ENCODE measurements around the gene SAMD11.

SAMD11 gene

DNA sequence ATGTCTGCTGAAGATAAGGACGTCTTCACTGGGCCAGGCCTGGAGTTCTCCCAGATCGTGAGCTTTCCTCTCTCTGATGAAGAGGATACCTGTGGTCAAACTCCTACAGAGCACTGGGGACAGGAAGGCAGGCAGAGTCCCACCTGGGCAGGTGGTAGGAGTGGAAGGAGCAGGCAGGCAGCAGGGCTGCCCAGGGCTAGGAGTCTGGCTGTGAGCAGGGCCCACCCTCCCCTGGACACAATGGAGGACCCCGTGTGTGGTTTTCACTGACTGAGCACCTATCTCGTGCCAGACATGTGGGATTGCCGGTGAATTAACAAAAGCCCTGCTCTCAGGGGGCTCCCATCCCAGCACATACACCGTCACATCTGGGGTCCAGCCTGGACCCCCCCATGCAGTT lies 4.9 kb upstream of the SAMD11 start:
- DNase-seq, result no peak

DNA sequence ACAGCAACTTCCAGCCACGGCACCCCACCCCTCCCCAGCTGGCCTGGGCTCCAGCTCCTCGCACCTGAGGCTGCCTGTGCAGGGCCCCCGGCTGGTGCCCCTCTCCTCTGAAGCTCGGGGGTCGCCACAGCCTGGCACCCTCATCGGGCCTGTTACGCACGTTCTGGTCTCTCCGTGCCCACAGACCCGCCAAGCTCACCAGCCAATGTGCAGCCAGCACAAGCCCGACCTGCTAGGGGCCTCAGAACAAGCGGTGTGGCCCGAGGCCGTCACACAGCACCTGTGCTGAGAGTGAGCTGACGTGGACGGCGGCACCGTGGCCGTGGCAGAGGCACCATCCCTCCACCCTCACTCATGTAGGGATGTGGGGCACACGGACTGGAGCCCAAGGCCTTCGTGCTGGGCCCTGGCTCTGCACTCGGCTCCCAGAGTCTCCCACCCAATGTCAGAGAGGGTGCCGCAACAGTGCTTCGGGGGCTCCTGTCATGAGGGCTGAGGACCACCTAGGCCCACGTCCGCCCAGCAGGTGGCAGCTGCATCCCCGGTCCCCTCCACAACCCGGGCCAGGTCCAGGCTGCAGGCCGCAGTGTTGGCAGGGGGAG lies 4.4 kb upstream of the SAMD11 start:
- DNase-seq, result no peak

GRCh38 chr1:920010-920409 lies 3.7 kb upstream of the SAMD11 start:
- no peak for DNase-seq

DNA sequence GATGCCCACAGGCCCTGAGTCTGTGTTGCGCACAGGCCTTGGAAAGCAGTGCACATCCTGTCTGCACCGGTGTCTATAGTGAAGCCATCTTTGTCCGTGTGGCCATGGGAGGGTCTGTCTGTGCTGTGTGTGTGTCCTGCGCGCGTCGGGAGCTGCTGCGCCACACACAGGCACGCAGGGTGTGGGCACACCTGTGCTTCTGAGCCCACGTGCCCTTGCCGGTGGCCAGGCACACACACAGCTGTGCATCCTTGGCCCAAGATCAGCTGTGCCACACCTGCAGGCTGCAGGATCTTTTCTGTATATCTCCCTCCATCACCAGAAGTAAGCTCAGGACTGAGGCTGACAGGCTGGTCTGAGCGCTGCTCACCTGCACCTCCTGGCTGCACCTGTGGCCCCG lies 3.2 kb upstream of the SAMD11 start:
- no peak for DNase-seq

DNA sequence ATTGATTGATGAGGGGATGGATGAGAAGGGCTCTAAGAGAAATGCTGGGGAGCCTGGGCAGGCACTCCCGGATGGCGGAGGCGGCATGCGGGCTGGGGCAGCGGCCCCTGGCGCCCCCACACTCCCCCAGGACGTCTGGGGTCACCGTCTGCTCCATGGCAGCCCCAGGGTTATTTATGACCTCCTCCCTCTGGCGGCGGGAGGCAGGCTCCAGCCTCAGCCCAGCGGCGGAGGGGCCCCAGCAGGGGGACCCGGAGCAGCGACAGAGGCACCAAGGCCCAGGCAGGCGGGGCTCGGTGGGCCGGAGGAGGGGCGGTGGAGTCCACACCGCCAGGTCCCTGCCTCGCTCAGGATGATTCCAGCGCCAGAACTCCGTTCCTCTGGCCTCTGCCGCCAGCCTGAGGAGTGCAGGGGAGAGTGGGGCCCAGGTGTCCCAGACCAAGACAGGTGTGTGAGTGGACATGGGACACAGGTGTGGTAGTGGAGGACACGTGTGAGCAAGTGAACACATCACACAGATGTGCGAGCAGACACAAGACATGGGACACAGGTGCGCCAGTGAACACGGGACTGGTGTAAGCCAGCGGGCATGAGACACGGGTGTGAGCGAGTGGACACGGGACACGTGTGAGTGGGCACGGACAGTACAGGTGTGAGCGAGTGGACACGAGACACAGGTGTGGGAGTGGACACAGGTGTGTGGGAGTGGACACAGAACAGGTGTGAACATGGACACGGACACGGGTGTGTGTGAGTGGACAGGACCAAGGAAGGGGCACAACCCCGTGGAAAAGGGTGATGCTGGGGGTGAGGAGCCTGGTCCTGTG lies 2.5 kb upstream of the SAMD11 start:
- DNase-seq, result peak in 2 of 5 donors; percentile 21 to 32

- no peak for DNase-seq
Observed at GRCh38 chr1:923991-924655, 400 bp downstream of the SAMD11 start.

DNA sequence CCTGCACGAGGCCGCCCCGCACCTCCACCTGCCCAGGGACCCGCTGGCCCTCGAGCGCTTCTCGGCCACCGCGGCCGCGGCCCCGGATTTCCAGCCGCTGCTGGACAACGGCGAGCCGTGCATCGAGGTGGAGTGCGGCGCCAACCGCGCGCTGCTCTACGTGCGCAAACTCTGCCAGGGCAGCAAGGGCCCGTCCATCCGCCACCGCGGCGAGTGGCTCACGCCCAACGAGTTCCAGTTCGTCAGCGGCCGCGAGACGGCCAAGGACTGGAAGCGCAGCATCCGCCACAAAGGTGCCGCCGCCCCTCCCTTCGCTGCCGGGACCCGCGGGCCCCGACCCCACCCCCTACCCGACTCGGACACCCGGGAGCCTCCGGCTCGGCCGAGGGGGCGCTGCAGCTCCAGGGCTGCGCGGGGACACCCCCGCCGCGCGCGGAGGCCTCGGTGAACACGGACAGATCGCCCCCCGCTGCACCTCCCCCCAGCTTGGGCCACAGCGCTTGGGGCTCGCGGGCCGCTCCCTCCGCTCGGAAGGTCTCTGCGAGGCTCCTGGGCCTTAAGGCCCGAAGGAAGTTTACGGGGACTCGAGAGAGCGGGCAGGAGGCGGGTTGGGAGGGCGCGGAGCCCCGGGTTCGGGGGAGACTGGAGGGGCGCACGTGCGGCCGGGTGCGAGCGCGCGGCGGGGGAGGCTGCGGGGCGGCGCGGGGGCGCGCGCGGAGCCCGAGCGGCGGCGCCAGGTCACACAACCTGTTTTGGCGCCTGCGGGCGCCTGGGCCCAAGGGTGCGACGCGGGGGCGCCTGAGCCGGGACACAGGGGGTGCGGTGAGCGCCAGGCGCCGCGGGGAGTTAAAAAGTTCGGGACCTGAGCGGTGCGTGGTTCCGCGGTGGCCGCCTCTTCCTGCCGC lies 1.2 kb downstream of the SAMD11 start:
- DNase-seq, result no peak

GRCh38 chr1:925561-926421 lies 2.1 kb downstream of the SAMD11 start:
- DNase-seq, result no peak

GRCh38 chr1:927234-927633 lies 3.5 kb downstream of the SAMD11 start:
- DNase-seq, result no peak

DNA sequence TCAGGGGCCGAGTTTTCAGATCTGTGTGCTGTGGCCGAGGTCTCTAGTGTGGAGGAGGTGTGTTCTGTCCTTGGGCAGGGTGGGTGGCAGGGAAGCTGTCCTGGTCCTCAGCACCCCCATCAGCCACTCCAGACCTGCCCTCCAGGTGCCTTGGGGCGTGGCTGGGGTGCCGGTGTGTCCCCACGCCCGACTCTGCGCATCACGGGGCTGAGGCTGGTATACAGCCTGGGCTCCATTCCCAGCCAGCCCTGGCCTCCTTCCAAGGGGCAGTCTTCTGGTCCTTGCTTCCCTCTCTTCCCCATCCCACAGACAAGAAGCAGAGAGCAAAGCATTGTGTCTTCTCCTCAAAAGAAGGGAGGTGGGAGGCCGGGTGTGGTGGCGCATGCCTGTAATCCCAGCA lies 4.0 kb downstream of the SAMD11 start:
- no peak for DNase-seq

- no peak for DNase-seq
Observed at GRCh38 chr1:928825-929661, 5.3 kb downstream of the SAMD11 start.

DNA sequence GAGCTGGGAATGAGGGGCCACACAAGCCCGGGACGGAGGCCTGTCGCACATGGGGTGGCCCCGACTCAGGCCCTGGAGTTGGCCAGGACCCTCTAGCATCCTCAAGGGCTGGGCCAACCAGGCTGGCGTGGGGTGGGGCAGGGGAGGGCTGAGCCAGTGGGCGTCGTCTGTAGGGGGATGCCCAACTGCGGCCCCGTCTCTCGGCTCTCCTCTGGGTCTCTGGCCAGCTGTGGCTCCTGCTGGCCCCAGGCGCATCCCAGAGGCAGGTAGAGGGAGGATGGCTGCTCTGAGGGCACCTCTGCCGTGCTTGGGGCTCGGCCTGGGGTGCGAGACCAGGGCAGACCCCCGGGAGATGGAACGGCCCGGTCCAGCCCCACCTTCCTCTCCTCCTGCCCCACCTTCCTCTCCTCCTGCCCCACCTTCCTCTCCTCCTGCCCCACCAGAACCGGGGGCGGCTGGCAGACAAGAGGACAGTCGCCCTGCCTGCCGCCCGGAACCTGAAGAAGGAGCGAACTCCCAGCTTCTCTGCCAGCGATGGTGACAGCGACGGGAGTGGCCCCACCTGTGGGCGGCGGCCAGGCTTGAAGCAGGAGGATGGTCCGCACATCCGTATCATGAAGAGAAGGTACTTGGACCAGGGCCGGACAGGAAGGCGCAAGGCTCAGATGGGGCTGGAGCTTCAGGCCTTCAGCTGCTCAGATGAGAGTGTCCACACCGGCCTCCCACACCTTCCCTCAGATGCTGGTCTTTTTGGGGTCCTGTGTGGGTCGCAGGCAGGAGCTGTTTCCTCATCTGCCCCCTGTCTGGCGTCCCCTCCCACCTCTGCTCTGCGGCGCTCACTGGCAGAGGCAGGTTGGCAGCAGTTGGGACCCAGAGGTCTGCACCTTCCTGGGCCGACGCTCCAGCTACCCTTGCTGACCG lies 6.2 kb downstream of the SAMD11 start:
- no peak for DNase-seq

- no peak for DNase-seq
Observed at GRCh38 chr1:930633-931138, 7.0 kb downstream of the SAMD11 start.

GRCh38 chr1:931380-932172 lies 7.9 kb downstream of the SAMD11 start:
- DNase-seq, result no peak

- DNase-seq, result no peak
Observed at GRCh38 chr1:932173-932510, 8.4 kb downstream of the SAMD11 start.

GRCh38 chr1:932776-933602 lies 9.3 kb downstream of the SAMD11 start:
- no peak for DNase-seq

GRCh38 chr1:933603-933940 lies 9.8 kb downstream of the SAMD11 start:
- DNase-seq, result no peak
